SU-DHL-6 (cell line): ENCODE results near the gene ACACA.

ENCODE experiments used
- EZH2phosphoT487 ChIP-seq: fragments of 200-600 bp; sonication (generic), shearing (Covaris generic); conservative IDR thresholded peaks from 2 replicates; pipeline ENCODE4 v1.6.1; 2018; ENCODE audit warnings: mild to moderate bottlenecking, antibody characterized with exemption, low read length, moderate library complexity, mixed read lengths
- TF ChIP-seq, protein P1 (sequence below): fragments of 200-600 bp; sonication (generic); IDR thresholded peaks from one replicate; pipeline ENCODE4 v1.5.1; 2017; ENCODE audit warnings: antibody characterized with exemption, mild to moderate bottlenecking, low read length, moderate library complexity; ENCODE audit not compliant: insufficient read depth, poor library complexity, severe bottlenecking

- TF ChIP-seq, protein P1, sequence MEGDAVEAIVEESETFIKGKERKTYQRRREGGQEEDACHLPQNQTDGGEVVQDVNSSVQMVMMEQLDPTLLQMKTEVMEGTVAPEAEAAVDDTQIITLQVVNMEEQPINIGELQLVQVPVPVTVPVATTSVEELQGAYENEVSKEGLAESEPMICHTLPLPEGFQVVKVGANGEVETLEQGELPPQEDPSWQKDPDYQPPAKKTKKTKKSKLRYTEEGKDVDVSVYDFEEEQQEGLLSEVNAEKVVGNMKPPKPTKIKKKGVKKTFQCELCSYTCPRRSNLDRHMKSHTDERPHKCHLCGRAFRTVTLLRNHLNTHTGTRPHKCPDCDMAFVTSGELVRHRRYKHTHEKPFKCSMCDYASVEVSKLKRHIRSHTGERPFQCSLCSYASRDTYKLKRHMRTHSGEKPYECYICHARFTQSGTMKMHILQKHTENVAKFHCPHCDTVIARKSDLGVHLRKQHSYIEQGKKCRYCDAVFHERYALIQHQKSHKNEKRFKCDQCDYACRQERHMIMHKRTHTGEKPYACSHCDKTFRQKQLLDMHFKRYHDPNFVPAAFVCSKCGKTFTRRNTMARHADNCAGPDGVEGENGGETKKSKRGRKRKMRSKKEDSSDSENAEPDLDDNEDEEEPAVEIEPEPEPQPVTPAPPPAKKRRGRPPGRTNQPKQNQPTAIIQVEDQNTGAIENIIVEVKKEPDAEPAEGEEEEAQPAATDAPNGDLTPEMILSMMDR: no peak
- no peak for TF ChIP-seq EZH2phosphoT487
Measured at GRCh38 chr17:37043201-37043600, 363.4 kb downstream of the ACACA start.
